Stimulated activated CD4-positive, alpha-beta T cell treated with anti-CD3 and anti-CD28 coated beads, Interleukin-1b, Interleukin-23, amount 100 ng/mL, for 1 hour (primary cell): Measurements from ENCODE around the gene SLC5A10.
"Not testable (repeated sequence)": the region's sequence is repeated elsewhere in the genome, so short reads cannot be mapped to it uniquely, and the experiment has no call there.

Source experiments
- DNase-seq, 2 donors: peaks; one replicate each; pipeline ENCODE4 v3.0.0-alpha.2; 2020; ENCODE audit warnings: low read depth in 2 of 2

The SLC5A10 gene

DNA sequence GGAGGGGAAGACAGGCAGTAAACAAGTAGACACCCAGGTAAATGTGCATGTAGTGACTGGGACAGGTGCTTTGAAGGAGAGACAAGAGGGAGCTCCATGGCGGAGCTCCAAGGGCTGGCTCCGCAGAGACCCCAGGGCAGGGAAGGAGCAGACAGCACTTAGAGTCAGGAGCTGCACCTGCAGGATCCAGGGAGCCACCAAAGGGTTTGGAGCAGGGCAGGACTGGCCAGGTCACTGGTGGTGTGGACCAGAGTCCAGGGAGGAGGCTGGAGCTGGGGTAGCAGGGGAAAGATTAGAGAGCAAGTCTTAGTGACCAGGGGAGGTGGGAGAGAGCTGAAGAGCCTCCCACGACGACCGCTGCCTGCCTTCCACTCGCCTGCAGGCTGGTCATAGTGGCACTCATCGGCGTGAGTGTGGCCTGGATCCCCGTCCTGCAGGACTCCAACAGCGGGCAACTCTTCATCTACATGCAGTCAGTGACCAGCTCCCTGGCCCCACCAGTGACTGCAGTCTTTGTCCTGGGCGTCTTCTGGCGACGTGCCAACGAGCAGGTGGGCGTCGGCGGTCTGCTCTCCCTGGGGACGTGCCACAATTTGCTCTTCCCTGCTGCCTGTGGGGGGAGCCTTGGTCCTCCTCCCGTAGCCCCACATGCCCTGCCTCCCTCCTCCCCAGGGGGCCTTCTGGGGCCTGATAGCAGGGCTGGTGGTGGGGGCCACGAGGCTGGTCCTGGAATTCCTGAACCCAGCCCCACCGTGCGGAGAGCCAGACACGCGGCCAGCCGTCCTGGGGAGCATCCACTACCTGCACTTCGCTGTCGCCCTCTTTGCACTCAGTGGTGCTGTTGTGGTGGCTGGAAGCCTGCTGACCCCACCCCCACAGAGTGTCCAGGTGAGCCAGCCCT, 67.3 kb downstream of the SLC5A10 start:
- DNase-seq, result no peak

DNA sequence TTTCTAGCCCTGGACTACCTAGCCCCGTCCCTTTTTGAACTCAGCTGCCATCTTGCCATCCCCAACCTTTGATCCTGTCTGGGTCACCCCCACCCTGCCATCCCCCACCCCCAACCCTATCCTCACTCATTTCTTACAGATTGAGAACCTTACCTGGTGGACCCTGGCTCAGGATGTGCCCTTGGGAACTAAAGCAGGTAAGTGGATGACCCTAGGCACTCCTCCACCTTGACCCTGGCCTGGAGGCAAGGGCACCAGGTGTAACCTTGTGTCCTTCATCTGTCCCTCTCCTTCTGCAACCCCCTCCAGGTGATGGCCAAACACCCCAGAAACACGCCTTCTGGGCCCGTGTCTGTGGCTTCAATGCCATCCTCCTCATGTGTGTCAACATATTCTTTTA, 68.1 kb downstream of the SLC5A10 start:
- no peak for DNase-seq

DNA sequence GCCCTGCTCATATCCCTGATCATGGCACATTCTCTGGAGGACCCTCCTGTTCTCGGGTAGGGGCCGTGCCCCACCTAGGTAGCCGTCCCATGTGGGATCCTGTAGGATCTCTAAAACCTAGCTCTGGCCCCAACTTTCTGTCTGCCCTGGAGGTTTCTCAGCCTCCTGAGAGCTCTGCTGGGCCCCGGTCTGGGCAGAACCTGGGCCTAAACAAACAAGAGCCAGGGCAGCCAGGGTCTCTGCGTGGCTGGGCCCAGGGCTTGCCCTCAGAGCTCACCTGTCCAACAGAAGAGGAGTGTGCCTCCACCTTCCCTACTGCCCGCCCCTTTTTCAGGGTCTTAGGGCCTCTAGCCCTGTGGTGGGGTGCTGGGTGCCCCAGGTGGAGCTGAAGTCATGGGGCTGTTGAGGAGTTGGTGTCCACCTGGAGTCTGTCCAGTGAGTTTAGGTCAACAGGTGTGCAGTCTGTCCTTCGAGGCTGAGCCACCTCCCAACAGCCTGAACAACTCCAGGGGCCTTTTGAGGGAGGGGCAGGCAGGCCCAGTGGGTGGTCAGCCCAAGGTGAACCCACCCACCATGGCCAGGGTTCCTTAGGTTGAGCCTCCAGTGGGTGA, 69.2 kb downstream of the SLC5A10 start:
- not testable (repeated sequence) for DNase-seq

GRCh38 chr17:19021622-19022083, 69.7 kb downstream of the SLC5A10 start:
- peak in 1 of 2 donors; percentile 32 for DNase-seq

GRCh38 chr17:19022128-19022527, 70.2 kb downstream of the SLC5A10 start:
- no peak for DNase-seq

DNA sequence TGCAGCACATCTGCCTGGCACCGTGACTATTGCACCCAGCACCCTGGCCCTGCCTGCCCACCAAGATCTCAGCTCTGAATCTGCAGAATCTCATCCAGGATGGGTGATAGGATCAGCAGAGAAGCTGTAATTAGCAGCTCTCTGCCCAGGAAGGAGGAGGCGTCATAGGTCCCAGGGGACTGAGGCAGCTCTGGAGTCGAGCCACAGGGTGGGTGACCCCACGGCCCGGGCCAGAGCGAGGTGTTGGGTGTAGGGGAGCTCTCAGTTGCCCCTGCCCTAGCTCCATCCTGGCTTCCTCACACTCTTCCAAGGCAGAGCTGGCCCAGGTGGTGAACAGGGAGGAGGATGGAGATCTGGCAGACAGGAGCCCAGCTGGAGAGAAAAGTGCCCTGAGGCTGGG, 70.8 kb downstream of the SLC5A10 start:
- DNase-seq, result no peak

DNA sequence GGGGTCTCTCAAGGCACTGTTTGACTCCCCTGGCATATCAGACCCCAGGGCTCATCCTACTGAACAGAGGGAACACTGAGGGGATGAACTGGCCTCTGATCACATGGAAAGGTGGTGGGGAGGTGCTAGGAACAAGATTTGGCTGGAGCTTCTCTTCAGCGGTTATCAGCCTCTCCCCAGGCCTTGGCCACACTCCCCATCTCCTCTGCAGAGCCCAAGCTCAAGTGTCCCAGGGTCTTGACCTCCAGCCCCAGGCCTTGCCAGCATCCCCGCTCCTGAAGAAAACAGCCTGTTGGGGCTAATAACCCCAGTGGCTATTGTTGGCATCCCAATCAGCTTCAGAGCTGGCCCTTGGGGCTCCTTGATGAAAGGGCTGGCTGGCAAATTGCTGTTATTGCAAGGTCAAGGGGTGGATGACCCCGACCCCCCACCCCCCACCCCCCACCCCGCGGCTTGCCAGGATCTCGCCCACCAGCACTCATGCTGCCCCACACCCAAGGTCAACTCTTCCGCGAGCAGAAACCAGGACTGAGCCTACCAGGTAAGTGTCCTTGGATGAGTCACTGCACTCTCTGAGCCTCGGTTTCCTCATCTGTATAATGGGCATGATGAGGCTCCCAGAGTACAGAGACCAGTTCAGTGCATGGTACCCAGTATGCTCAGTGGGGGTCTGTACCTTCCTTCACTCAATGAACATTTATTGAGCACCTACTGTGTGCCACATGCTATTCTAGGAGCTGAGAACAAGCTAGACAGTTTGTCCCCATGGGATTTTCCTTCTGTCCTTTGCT, 71.4 kb downstream of the SLC5A10 start:
- no peak for DNase-seq

DNA sequence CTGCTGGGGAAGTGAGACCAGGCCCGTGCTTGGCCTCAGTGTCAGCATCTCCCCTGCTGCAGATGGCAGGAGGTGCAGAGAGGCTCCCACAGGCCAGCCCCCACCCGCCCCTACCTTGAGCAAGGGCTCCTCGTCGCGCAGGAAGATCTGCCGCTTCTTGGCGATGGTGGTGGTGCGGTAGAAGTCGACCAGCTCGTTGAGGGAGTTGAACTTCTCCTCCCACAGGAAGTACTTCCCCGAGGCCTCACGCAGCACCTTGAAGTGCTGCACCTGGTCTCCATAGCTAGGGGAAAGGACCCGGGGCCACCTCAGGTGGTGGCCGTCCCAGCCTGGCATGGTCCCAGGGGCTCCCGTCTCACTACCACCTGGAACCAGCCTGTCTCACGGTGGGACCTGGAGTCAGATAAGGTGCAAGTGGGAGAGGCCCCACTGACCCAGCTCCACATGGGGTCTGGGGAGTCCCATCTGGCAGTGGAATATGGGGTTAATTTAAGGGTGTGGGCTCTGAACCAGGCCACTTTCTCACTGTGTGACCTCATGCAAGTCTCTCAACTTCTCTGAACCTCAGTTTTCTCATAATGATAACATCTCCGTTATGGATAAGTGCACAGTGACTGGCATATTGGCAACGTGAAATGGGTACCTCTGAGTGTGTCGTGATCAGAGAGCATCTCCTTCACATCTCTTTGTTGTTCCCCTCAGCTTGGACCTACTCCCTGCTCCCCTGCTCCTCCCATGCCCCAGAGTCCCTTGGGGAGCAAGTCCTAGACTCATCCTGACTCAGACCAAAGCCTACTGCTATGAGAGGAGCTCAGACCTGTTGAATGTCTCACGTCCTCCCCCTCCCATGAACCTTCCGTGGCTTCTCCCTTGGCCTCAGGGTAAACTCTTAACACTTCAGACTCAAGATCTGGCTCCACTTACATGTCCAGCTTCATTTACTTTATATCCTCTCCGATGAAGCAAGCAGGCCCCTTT, 72.4 kb downstream of the SLC5A10 start:
- no peak for DNase-seq

- DNase-seq, result not testable (repeated sequence)
Observed at GRCh38 chr17:19028671-19029070, 76.7 kb downstream of the SLC5A10 start.

DNA sequence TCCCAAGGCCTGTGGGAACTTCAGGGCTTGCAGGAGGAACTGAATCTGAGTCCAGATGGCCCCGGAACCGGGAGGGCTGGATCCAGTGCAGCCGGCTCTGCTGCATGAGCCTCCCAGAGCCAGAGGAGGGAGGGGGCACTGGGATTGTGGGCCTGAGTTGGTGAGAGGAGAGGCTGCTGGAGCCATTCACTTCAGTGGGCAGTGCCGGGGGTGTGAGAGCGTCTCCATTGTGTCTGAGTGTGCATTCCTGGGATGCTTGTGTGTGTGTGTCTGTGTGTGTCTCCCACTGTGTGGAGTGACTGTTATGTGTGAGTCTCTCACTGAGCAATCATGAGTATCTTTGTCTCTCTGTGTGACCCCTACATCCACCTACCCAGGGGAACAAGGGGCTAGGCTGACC, 77.8 kb downstream of the SLC5A10 start:
- DNase-seq, result not testable (repeated sequence)

GRCh38 chr17:19030771-19031449, 78.9 kb downstream of the SLC5A10 start:
- DNase-seq, result not testable (repeated sequence)

GRCh38 chr17:19031729-19032128, 79.8 kb downstream of the SLC5A10 start:
- peak in 1 of 2 donors; percentile 11 for DNase-seq

GRCh38 chr17:19032377-19032988, 80.5 kb downstream of the SLC5A10 start:
- not testable (repeated sequence) for DNase-seq

DNA sequence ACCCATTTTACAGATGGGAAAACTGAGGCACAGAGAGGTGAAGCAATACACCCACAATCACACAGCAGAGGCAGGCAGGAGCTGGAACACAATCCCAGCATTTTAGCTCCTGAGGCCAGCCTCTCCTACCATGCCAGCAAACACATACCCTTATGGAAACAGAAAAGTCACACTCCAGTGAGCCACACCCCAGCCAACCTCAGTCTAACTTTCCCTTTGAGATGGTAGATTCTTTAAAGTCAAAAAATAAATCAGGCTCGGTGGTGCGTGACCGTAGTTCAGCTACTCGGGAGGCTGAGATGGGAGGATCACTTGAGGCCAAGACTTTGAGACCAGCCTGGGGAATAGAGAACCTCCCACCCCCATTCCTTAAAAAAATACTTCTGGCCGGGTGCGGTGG, 84.2 kb downstream of the SLC5A10 start:
- DNase-seq, result not testable (repeated sequence)

- DNase-seq, result not testable (repeated sequence)
Observed at GRCh38 chr17:19037547-19037946, 85.6 kb downstream of the SLC5A10 start.

- DNase-seq, result not testable (repeated sequence)
Observed at GRCh38 chr17:19038007-19038406, 86.0 kb downstream of the SLC5A10 start.

GRCh38 chr17:19038730-19039129, 86.8 kb downstream of the SLC5A10 start:
- not testable (repeated sequence) for DNase-seq

GRCh38 chr17:19040350-19040749, 88.4 kb downstream of the SLC5A10 start:
- not testable (repeated sequence) for DNase-seq

- not testable (repeated sequence) for DNase-seq
Observed at GRCh38 chr17:19041871-19042270, 89.9 kb downstream of the SLC5A10 start.

- DNase-seq, result not testable (repeated sequence)
Observed at GRCh38 chr17:19042369-19042768, 90.4 kb downstream of the SLC5A10 start.
